NCI-H510A treated with DMSO at 0.1 percent for 48 hours (cell line): ENCODE measurements around the gene PAX3.
A peak's percentile ranks its signal among the peaks of the same experiment; 100 is the strongest.
"Not testable (repeated sequence)": the region's sequence is repeated elsewhere in the genome, so short reads cannot be mapped to it uniquely, and the experiment has no call there.

Experiments used
- DNase-seq: peaks from one replicate; lab custom pipeline; 2025; lab: John Stamatoyannopoulos, UW

The PAX3 gene

GRCh38 chr2:222213049-222213448 is 85.7 kb downstream of the PAX3 start:
- no peak for DNase-seq

GRCh38 chr2:222212571-222212970 is 86.2 kb downstream of the PAX3 start:
- DNase-seq = no peak

- no peak for DNase-seq
These were observed 90.6 kb downstream of the PAX3 start for GRCh38 chr2:222208010-222208690.

GRCh38 chr2:222205136-222205535 is 93.7 kb downstream of the PAX3 start:
- no peak for DNase-seq

GRCh38 chr2:222203041-222203440 is 95.8 kb downstream of the PAX3 start:
- no peak for DNase-seq

- no peak for DNase-seq
These were observed 102.6 kb downstream of the PAX3 start for GRCh38 chr2:222196159-222196558.

GRCh38 chr2:222194669-222195068 is 104.1 kb downstream of the PAX3 start:
- no peak for DNase-seq

- DNase-seq = no peak
These were observed 105.3 kb downstream of the PAX3 start for GRCh38 chr2:222193328-222193983.

GRCh38 chr2:222180619-222181018 is 118.2 kb downstream of the PAX3 start:
- no peak for DNase-seq

- peak; percentile 54 for DNase-seq
These were observed 119.2 kb downstream of the PAX3 start for GRCh38 chr2:222179592-222179991.

- DNase-seq = no peak
These were observed 120.3 kb downstream of the PAX3 start for GRCh38 chr2:222178450-222178849.

GRCh38 chr2:222176890-222177289 is 121.9 kb downstream of the PAX3 start:
- DNase-seq = no peak

GRCh38 chr2:222174450-222174849 is 124.3 kb downstream of the PAX3 start:
- no peak for DNase-seq

GRCh38 chr2:222169346-222169745 is 129.5 kb downstream of the PAX3 start:
- DNase-seq = no peak

GRCh38 chr2:222167762-222168161 is 131.0 kb downstream of the PAX3 start:
- DNase-seq = no peak

GRCh38 chr2:222160944-222161343 is 137.9 kb downstream of the PAX3 start:
- DNase-seq = no peak

- no peak for DNase-seq
These were observed 138.7 kb downstream of the PAX3 start for GRCh38 chr2:222160125-222160524.

- DNase-seq = no peak
These were observed 139.6 kb downstream of the PAX3 start for GRCh38 chr2:222159221-222159620.

GRCh38 chr2:222155003-222155664 is 143.7 kb downstream of the PAX3 start:
- DNase-seq = not testable (repeated sequence)
